ENCODE results near the gene KRTAP5-11. TPM values are rescaled to one million over a fixed set of nuclear protein-coding genes. Genes with fewer than 3 reads are reported as not detected.

Gene KRTAP5-11
- total and polyA plus RNA-seq, 2 experiments from 2014 or later: not detected

GRCh38 chr11:71572811-71573210 lies 9.9 kb downstream of the KRTAP5-11 start:
- no peaks in the 10 kb centered on the region for H3K9me2 ChIP-seq (ENCODE audit: insufficient read depth)
- no peak overlapping the region for H3K4me3 ChIP-seq
- DNase-seq (ENCODE audit: low spot score) (no peak), ATAC-seq (no peak)
- peaks cover 2% of the 10 kb centered on the region; the same call in 1 of the 2 replicates for H3K4me1 ChIP-seq (ENCODE audit: insufficient read depth)
- H3K79me2 ChIP-seq (replicated peaks; ENCODE audit: insufficient read depth): no peaks in the 10 kb centered on the region
- Mint-ChIP-seq H3K36me3 (ENCODE audit: low read depth) (no peaks in the 10 kb centered on the region), H3K4me1 (peaks cover 15% of the 10 kb centered on the region), H3K27me3 (ENCODE audit: insufficient read depth, low read depth, poor library complexity) (peaks cover 17% of the 10 kb centered on the region), H3K27ac (no peak overlapping the region), H3K4me3 (no peak overlapping the region), H3K9me3 (no peaks in the 10 kb centered on the region)
- H3K36me3 ChIP-seq (ENCODE audit: insufficient read depth): no peaks in the 10 kb centered on the region
- H4K20me1 ChIP-seq (replicated peaks; ENCODE audit: insufficient read depth): no peaks in the 10 kb centered on the region
- H3K27ac ChIP-seq (ENCODE audit: low read depth): no peak overlapping the region
- H3K4me2 ChIP-seq: no peak overlapping the region
- no peak overlapping the region for H2AFZ ChIP-seq
- no peaks in the 10 kb centered on the region for H3K27me3 ChIP-seq (ENCODE audit: insufficient read depth)
- TF ChIP-seq CTCF (conservative IDR thresholded peaks at IDR 0.05; ENCODE audit: low read depth in 2 of 2): no peak
- no peak for TF ChIP-seq ETS1 (IDR thresholded peaks at IDR 0.05)
- TF ChIP-seq STAT1 (IDR thresholded peaks at IDR 0.05; ENCODE audit: unreplicated experiment): no peak
- no peak for TF ChIP-seq ZNF462 (CRISPR knock-in tag; IDR thresholded peaks at IDR 0.05)
- TF ChIP-seq JUNB (IDR thresholded peaks at IDR 0.05; ENCODE audit: unreplicated experiment): no peak
- no peak for TF ChIP-seq ZNF331 (CRISPR knock-in tag; IDR thresholded peaks at IDR 0.05; ENCODE audit: low read depth)
- TF ChIP-seq ZNF114 (CRISPR knock-in tag; IDR thresholded peaks at IDR 0.05): no peak
- TF ChIP-seq EZH2 (IDR thresholded peaks at IDR 0.05; ENCODE audit: low read depth, unreplicated experiment): no peak
- TF ChIP-seq CREB1 (CRISPR knock-in tag; IDR thresholded peaks at IDR 0.05; ENCODE audit: low read depth): no peak
- no peak for TF ChIP-seq POLR2AphosphoS5 (IDR thresholded peaks at IDR 0.05; ENCODE audit: low read depth)
- TF ChIP-seq REST (IDR thresholded peaks at IDR 0.05; ENCODE audit: unreplicated experiment): no peak
- no peak for TF ChIP-seq EZH2phosphoT487 (IDR thresholded peaks at IDR 0.05; ENCODE audit: unreplicated experiment)
- TF ChIP-seq NANOG (IDR thresholded peaks at IDR 0.05; ENCODE audit: borderline replicate concordance): no peak
- H3F3A ChIP-seq (replicated peaks; ENCODE audit: low read depth): no peaks in the 10 kb centered on the region
